Chondrocyte (in vitro differentiated cells): ENCODE data around the gene BCAR1. TPM values are rescaled to one million over a fixed set of nuclear protein-coding genes. Genes with fewer than 3 reads are reported as not detected.
"Not testable (repeated sequence)": the region's sequence is repeated elsewhere in the genome, so short reads cannot be mapped to it uniquely, and the experiment has no call there.

ENCODE experiments used
- DNase-seq: peaks from one replicate; pipeline ENCODE4 v3.0.0; 2021; ENCODE audit warnings: mixed read lengths, low spot score
- H3K27ac Mint-ChIP-seq: one replicate; pipeline ENCODE4 v1.8.0; 2021; ENCODE audit warnings: mild to moderate bottlenecking, moderate library complexity, mixed read lengths; ENCODE audit not compliant: unreplicated experiment
- H3K27me3 Mint-ChIP-seq: 2 replicates; pipeline ENCODE4 v1.8.0; 2021; ENCODE audit warnings: low read depth, mixed read lengths
- H3K36me3 Mint-ChIP-seq: 2 replicates; pipeline ENCODE4 v1.8.0; 2021; ENCODE audit warnings: low read depth, mixed read lengths
- H3K4me1 Mint-ChIP-seq: 2 replicates; pipeline ENCODE4 v1.8.0; 2021; ENCODE audit warnings: low read depth, mild to moderate bottlenecking, mixed read lengths
- H3K4me3 Mint-ChIP-seq: one replicate; pipeline ENCODE4 v1.8.0; 2021; ENCODE audit warnings: mild to moderate bottlenecking, moderate library complexity, mixed read lengths; ENCODE audit not compliant: unreplicated experiment
- H3K9me3 Mint-ChIP-seq: 2 replicates; pipeline ENCODE4 v1.8.0; 2021; ENCODE audit warnings: low read depth, mixed read lengths
- CTCF ChIP-seq: fragments of 200-600 bp; sonication (generic); IDR thresholded peaks from 2 replicates; pipeline ENCODE4 v1.5.0; 2021; ENCODE audit warnings: antibody characterized with exemption, mild to moderate bottlenecking, moderate library complexity
- total RNA-seq: library from RNA; stranded (reverse); gene quantifications from 3 replicates; pipeline ENCODE4 v1.2.1, GENCODE V29; 2021

Gene BCAR1
- total RNA-seq, 1 donor from 2014 or later: 125 TPM

DNA sequence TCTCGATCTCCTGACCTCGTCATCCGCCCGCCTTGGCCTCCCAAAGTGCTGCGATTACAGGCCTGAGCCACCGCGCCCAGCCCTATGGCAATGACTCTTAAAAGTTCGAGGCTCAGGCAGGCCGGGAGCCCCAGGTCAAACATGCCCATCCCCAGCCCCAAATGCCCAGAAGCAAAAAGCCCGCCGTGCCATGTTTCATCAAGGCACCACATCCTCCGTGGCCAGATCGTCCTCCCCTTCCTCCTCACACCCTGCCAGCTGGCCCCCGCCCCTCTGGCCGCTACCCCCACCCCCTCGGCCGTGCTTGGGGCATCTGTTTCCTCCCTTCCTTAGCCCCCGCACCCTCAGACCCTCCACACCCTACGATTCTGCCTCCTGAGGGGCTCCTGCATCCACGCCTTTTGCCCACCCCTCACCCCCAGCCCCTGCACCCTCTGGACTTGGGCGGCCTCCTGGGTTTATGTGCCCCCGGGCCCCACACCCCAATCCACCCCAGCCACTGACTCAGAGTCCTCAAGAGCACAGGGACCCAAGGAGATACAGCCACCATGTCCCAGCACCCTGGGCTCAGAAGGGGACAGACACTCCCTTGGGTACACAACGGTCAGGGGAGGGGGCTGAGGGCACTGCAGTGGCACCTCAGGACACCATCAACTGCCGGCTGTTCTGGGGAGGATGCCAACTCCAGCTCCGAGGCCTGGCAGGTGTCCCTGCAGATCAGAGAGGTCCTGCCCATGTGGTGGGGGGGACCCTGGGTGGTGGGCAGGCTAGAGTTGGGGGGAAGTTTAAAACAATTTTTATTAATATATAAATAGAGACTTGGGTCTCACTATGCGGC is 25.5 kb downstream of the BCAR1 start:
- H3K27me3 Mint-ChIP-seq: no peaks in the 10 kb centered on the region
- H3K4me3 Mint-ChIP-seq: no peak overlapping the region
- no peak for DNase-seq
- peak overlapping the region; percentile 43 for H3K27ac Mint-ChIP-seq
- peaks cover 8% of the 10 kb centered on the region for H3K4me1 Mint-ChIP-seq
- H3K36me3 Mint-ChIP-seq: peaks cover 13% of the 10 kb centered on the region
- H3K9me3 Mint-ChIP-seq: no peaks in the 10 kb centered on the region
- no peak for TF ChIP-seq CTCF

DNA sequence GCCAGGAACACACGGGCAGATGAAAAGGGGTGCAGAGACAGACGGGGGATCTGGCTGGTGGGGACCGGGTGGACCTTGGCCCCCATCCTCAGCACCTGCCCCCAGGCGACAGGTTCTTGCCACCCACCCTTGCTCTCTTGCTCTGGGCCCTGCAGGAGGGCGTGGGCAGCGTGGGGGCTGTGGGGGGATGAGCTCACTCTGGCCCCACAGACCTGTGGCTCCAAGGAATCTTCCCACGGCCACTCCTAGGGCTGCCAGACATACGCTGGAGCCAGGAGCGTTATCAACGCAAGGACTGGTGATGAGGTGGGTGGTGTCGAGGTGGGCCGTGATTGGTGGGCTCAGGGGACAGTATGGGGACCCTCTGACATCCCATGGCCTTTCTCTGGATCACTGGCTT is 26.3 kb downstream of the BCAR1 start:
- Mint-ChIP-seq H3K4me3 (no peak overlapping the region), H3K27me3 (no peaks in the 10 kb centered on the region), H3K9me3 (no peaks in the 10 kb centered on the region), H3K4me1 (peaks cover 5% of the 10 kb centered on the region), H3K27ac (no peak overlapping the region), H3K36me3 (peaks cover 8% of the 10 kb centered on the region)
- no peak for DNase-seq
- no peak for TF ChIP-seq CTCF

GRCh38 chr16:75224306-75225082 is 26.9 kb downstream of the BCAR1 start:
- Mint-ChIP-seq H3K4me1 (peaks cover 10% of the 10 kb centered on the region), H3K9me3 (no peaks in the 10 kb centered on the region), H3K27me3 (no peaks in the 10 kb centered on the region), H3K4me3 (no peak overlapping the region), H3K36me3 (peaks cover 8% of the 10 kb centered on the region), H3K27ac (no peak overlapping the region)
- no peak for TF ChIP-seq CTCF
- DNase-seq: peak; percentile 91

- H3K4me1 Mint-ChIP-seq: peaks cover 14% of the 10 kb centered on the region
- not testable (repeated sequence) for H3K4me3 Mint-ChIP-seq, DNase-seq, H3K27me3 Mint-ChIP-seq, H3K36me3 Mint-ChIP-seq, H3K9me3 Mint-ChIP-seq, H3K27ac Mint-ChIP-seq
Observed at GRCh38 chr16:75223129-75223528, 28.3 kb downstream of the BCAR1 start.

- Mint-ChIP-seq H3K36me3 (no peaks in the 10 kb centered on the region), H3K4me1 (peaks cover 14% of the 10 kb centered on the region), H3K27me3 (no peaks in the 10 kb centered on the region), H3K27ac (no peak overlapping the region), H3K4me3 (no peak overlapping the region), H3K9me3 (no peaks in the 10 kb centered on the region)
- no peak for TF ChIP-seq CTCF
- DNase-seq: no peak
Observed at GRCh38 chr16:75222271-75222783, 29.1 kb downstream of the BCAR1 start.
